ENCODE measurements around the gene WDR47. TPM values are rescaled to one million over a fixed set of nuclear protein-coding genes. Genes with fewer than 3 reads are reported as not detected.

The WDR47 gene

DNA sequence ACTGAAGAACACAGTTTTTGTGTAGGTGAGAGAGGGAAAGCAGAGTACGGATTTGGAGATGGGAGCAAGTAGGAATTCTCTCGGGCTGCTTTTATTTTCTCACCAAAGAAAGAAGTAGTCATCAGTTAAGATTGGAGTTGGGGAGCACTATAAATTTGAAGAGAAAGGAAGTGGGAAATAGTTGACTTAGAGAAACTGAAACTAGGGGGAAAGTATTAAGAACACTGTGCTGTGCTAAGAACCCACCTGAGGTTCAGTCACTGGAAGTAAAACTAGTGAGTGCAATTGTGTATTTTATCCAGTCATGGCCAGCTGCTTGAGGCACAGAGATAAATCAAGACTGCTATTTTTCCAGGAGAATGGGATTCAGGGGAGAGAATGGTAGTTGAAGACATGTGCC lies 116.0 kb downstream of the WDR47 start:
- H3K9me3 ChIP-seq (replicated peaks in 1 of 2; ENCODE audit: control insufficient read depth in 2 of 2, insufficient read depth in 1 of 2, low read depth in 1 of 2, low read length in 2 of 2) = no peaks in the 10 kb centered on the region
- no peak overlapping the region for H4K8ac ChIP-seq (ENCODE audit: low read depth, low read length)
- H3K4ac ChIP-seq (ENCODE audit: low read length) = no peak overlapping the region
- no peak overlapping the region for H2BK120ac ChIP-seq (ENCODE audit: low read depth, low read length)
- H3K27me3 ChIP-seq (ENCODE audit: control insufficient read depth in 3 of 3, insufficient read depth in 3 of 3, low read depth in 1 of 3, low read length in 3 of 3) = no peaks in the 10 kb centered on the region
- no peak overlapping the region for H3K4me3 ChIP-seq (ENCODE audit: low read length in 2 of 2)
- no peak overlapping the region for H2AK5ac ChIP-seq (ENCODE audit: low read depth, low read length)
- H3K18ac ChIP-seq (ENCODE audit: low read length) = no peak overlapping the region
- no peak overlapping the region for H3K23ac ChIP-seq (ENCODE audit: low read depth, low read length, poor library complexity)
- WGBS, 2 donors (ENCODE audit: extremely low coverage in 2 of 2, insufficient read length in 2 of 2, insufficient replicate concordance in 1 of 2) = no CpG with 5 or more reads among the region's 2 CpGs
- H3K4me2 ChIP-seq (ENCODE audit: insufficient read depth, low read length, poor library complexity, severe bottlenecking) = no peak overlapping the region
- peaks cover 14 to 95% of the 10 kb centered on the region in 2 donors for H3K36me3 ChIP-seq (replicated peaks in 1 of 2; ENCODE audit: control insufficient read depth in 2 of 2, insufficient read depth in 2 of 2, low read length in 2 of 2)
- no peaks in the 10 kb centered on the region for H3K4me1 ChIP-seq (ENCODE audit: control insufficient read depth in 2 of 2, insufficient read depth in 1 of 2, low read depth in 1 of 2, low read length in 2 of 2)
- H3K9ac ChIP-seq (ENCODE audit: low read depth, low read length, poor library complexity) = no peak overlapping the region
- H2AFZ ChIP-seq (ENCODE audit: low read length) = no peak overlapping the region
- H2BK12ac ChIP-seq (ENCODE audit: low read length) = no peak overlapping the region
- no peaks in the 10 kb centered on the region for H3K79me1 ChIP-seq (ENCODE audit: low read depth, low read length)
- H3K27ac ChIP-seq (replicated peaks; ENCODE audit: low read length) = no peak overlapping the region
- no peak overlapping the region for H3K14ac ChIP-seq (ENCODE audit: low read length)
- DNase-seq (ENCODE audit: low spot score) = no peak
- H2BK15ac ChIP-seq (ENCODE audit: low read length) = no peak overlapping the region
- no peak overlapping the region for H4K91ac ChIP-seq (ENCODE audit: low read depth, low read length, poor library complexity)
- no peak overlapping the region for H2BK5ac ChIP-seq (ENCODE audit: low read length)

Small RNAs within 50 kb of the gene (small RNA-seq; reads per million reads assigned to genes)
- gene BX679664.1 (ENCODE audit: insufficient read depth) (not detected), gene BX679664.2 (ENCODE audit: insufficient read depth) (not detected)

All from neuronal stem cell (in vitro differentiated cells).